Measurements from ENCODE around the gene CPT1C.

CPT1C gene

GRCh38 chr19:49749771-49750170 lies 58.9 kb downstream of the CPT1C start:
- H3K4me1 ChIP-seq (ENCODE audit: insufficient read depth, low read length): no peaks in the 10 kb centered on the region
- no peaks in the 10 kb centered on the region for H3K36me3 ChIP-seq (ENCODE audit: insufficient read depth, low read length)
- H3K4me3 ChIP-seq (ENCODE audit: low read depth in 1 of 2, low read length in 2 of 2): no peak overlapping the region
- H3K27me3 ChIP-seq (ENCODE audit: control insufficient read depth in 1 of 2, insufficient read depth in 2 of 2, low read length in 2 of 2): no peaks in the 10 kb centered on the region
- no peak overlapping the region for H3K9ac ChIP-seq (ENCODE audit: low read length)
- H3K9me3 ChIP-seq (ENCODE audit: low read length): no peaks in the 10 kb centered on the region
- H3K27ac ChIP-seq (ENCODE audit: low read depth, low read length): no peak overlapping the region

- Histone ChIP-seq H3K4me3 (ENCODE audit: low read depth in 1 of 2, low read length in 2 of 2) (no peak overlapping the region), H3K9ac (ENCODE audit: low read length) (no peak overlapping the region), H3K9me3 (ENCODE audit: low read length) (no peaks in the 10 kb centered on the region), H3K4me1 (ENCODE audit: insufficient read depth, low read length) (no peaks in the 10 kb centered on the region), H3K27me3 (ENCODE audit: control insufficient read depth in 1 of 2, insufficient read depth in 2 of 2, low read length in 2 of 2) (no peaks in the 10 kb centered on the region), H3K36me3 (ENCODE audit: insufficient read depth, low read length) (no peaks in the 10 kb centered on the region), H3K27ac (ENCODE audit: low read depth, low read length) (no peak overlapping the region)
Observed at GRCh38 chr19:49752701-49753100, 61.8 kb downstream of the CPT1C start.

GRCh38 chr19:49755956-49756355 lies 65.0 kb downstream of the CPT1C start:
- no peak overlapping the region for H3K4me3 ChIP-seq (ENCODE audit: low read depth in 1 of 2, low read length in 2 of 2)
- no peak overlapping the region for H3K27ac ChIP-seq (ENCODE audit: low read depth, low read length)
- no peaks in the 10 kb centered on the region for H3K27me3 ChIP-seq (ENCODE audit: control insufficient read depth in 1 of 2, insufficient read depth in 2 of 2, low read length in 2 of 2)
- H3K9ac ChIP-seq (ENCODE audit: low read length): no peak overlapping the region
- no peaks in the 10 kb centered on the region for H3K36me3 ChIP-seq (ENCODE audit: insufficient read depth, low read length)
- no peaks in the 10 kb centered on the region for H3K9me3 ChIP-seq (ENCODE audit: low read length)
- no peaks in the 10 kb centered on the region for H3K4me1 ChIP-seq (ENCODE audit: insufficient read depth, low read length)

- Histone ChIP-seq H3K36me3 (ENCODE audit: insufficient read depth, low read length) (no peaks in the 10 kb centered on the region), H3K27me3 (ENCODE audit: control insufficient read depth in 1 of 2, insufficient read depth in 2 of 2, low read length in 2 of 2) (no peaks in the 10 kb centered on the region), H3K4me1 (ENCODE audit: insufficient read depth, low read length) (no peaks in the 10 kb centered on the region), H3K9ac (ENCODE audit: low read length) (no peak overlapping the region), H3K9me3 (ENCODE audit: low read length) (no peaks in the 10 kb centered on the region), H3K4me3 (ENCODE audit: low read depth in 1 of 2, low read length in 2 of 2) (no peak overlapping the region), H3K27ac (ENCODE audit: low read depth, low read length) (no peak overlapping the region)
Observed at GRCh38 chr19:49758292-49758691, 67.4 kb downstream of the CPT1C start.

- H3K27me3 ChIP-seq (ENCODE audit: control insufficient read depth in 1 of 2, insufficient read depth in 2 of 2, low read length in 2 of 2): no peaks in the 10 kb centered on the region
- no peak overlapping the region for H3K9ac ChIP-seq (ENCODE audit: low read length)
- no peak overlapping the region for H3K4me3 ChIP-seq (ENCODE audit: low read depth in 1 of 2, low read length in 2 of 2)
- peaks cover 8% of the 10 kb centered on the region for H3K4me1 ChIP-seq (ENCODE audit: insufficient read depth, low read length)
- no peak overlapping the region for H3K27ac ChIP-seq (ENCODE audit: low read depth, low read length)
- no peaks in the 10 kb centered on the region for H3K9me3 ChIP-seq (ENCODE audit: low read length)
- H3K36me3 ChIP-seq (ENCODE audit: insufficient read depth, low read length): no peaks in the 10 kb centered on the region
Observed at GRCh38 chr19:49761249-49761624, 70.3 kb downstream of the CPT1C start.

- Histone ChIP-seq H3K27ac (ENCODE audit: low read depth, low read length) (no peak overlapping the region), H3K9ac (ENCODE audit: low read length) (no peak overlapping the region)
Observed at GRCh38 chr19:49761625-49762311, 70.9 kb downstream of the CPT1C start.

GRCh38 chr19:49763230-49763629 lies 72.3 kb downstream of the CPT1C start, which contains the start of gene TSKS:
TSS of gene TSKS (minus strand) at chr19:49763306. CDS start at chr19:49763247, 59 bp downstream.
- H3K9ac ChIP-seq (ENCODE audit: low read length): no peak within 1 kb of the TSS
- no peaks in the 10 kb centered on the region for H3K36me3 ChIP-seq (ENCODE audit: insufficient read depth, low read length)
- H3K4me1 ChIP-seq (ENCODE audit: insufficient read depth, low read length): peaks cover 16% of the 10 kb centered on the region
- H3K27ac ChIP-seq (ENCODE audit: low read depth, low read length): no peak within 1 kb of the TSS
- no peaks in the 10 kb centered on the region for H3K27me3 ChIP-seq (ENCODE audit: control insufficient read depth in 1 of 2, insufficient read depth in 2 of 2, low read length in 2 of 2)
- no peaks in the 10 kb centered on the region for H3K9me3 ChIP-seq (ENCODE audit: low read length)
- no peak within 1 kb of the TSS for H3K4me3 ChIP-seq (ENCODE audit: low read depth in 1 of 2, low read length in 2 of 2)

More at GRCh38 chr19:49761625-49762311, 70.9 kb downstream of the CPT1C start:
- no peaks in the 10 kb centered on the region for H3K36me3 ChIP-seq (ENCODE audit: insufficient read depth, low read length)
- no peaks in the 10 kb centered on the region for H3K9me3 ChIP-seq (ENCODE audit: low read length)
- no peak overlapping the region for H3K4me3 ChIP-seq (ENCODE audit: low read depth in 1 of 2, low read length in 2 of 2)
- no peaks in the 10 kb centered on the region for H3K27me3 ChIP-seq (ENCODE audit: control insufficient read depth in 1 of 2, insufficient read depth in 2 of 2, low read length in 2 of 2)
- peaks cover 8% of the 10 kb centered on the region for H3K4me1 ChIP-seq (ENCODE audit: insufficient read depth, low read length)
